Raji (cell line): ENCODE data around the gene SCYL1.

ENCODE experiments used
- POLR2A ChIP-seq: IDR thresholded peaks from 2 replicates; pipeline ENCODE4 v1.6.1; 2011; ENCODE audit warnings: low read depth, low read length, control low read depth; ENCODE audit not compliant: insufficient read depth

The SCYL1 gene

GRCh38 chr11:65538915-65539743 lies 14.2 kb downstream of the SCYL1 start:
- no peak for TF ChIP-seq POLR2A

- TF ChIP-seq POLR2A: no peak
Measured at GRCh38 chr11:65539744-65540289, 14.9 kb downstream of the SCYL1 start.

- peak; percentile 75 for TF ChIP-seq POLR2A
Measured at GRCh38 chr11:65540290-65541092, 15.6 kb downstream of the SCYL1 start.

DNA sequence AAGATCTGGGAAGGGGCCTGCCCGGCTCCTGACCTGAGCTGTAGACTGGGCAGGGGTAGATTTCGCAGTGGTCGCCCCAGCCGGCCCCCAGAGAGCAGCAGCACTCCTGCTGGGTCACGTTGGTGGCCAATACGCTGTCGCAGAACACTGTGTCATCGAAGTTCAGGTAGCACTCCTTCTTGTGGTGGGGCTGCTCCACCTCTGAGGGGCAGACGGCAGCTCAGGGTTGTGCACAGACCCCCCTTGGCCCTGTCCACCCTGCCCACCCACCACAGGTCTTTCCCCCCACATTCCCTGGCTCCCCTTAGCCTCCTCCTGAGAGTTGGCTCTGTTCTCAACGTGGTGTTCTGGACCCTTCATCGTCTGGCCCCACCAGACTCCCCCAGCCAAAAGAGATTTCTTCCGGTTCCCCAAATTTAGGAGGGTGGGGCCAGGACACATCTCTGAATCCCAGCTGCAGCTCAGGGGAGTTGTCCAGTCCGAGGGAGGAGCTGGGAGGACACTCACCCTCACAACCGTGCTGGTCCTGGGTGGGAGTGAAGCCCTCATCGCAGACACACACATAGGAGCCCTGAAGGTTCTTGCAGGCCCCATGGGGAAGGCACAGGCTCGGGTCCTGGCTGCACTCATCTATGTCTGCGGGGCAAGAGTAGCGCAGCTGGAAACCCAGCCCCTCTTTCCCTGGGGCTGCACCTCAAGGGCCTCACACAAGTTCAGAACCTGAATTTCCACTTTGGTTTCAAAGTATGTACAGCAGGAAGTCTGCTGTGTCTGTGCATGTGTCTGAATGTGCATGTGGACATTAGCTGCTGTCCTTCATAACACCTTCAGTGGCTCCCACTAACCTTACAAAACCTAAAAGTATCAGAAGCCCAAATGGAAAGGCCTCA lies 16.5 kb downstream of the SCYL1 start:
- no peak for TF ChIP-seq POLR2A

- no peak for TF ChIP-seq POLR2A
Measured at GRCh38 chr11:65542738-65543390, 18.0 kb downstream of the SCYL1 start.

GRCh38 chr11:65545853-65546216 lies 21.0 kb downstream of the SCYL1 start:
- no peak for TF ChIP-seq POLR2A

DNA sequence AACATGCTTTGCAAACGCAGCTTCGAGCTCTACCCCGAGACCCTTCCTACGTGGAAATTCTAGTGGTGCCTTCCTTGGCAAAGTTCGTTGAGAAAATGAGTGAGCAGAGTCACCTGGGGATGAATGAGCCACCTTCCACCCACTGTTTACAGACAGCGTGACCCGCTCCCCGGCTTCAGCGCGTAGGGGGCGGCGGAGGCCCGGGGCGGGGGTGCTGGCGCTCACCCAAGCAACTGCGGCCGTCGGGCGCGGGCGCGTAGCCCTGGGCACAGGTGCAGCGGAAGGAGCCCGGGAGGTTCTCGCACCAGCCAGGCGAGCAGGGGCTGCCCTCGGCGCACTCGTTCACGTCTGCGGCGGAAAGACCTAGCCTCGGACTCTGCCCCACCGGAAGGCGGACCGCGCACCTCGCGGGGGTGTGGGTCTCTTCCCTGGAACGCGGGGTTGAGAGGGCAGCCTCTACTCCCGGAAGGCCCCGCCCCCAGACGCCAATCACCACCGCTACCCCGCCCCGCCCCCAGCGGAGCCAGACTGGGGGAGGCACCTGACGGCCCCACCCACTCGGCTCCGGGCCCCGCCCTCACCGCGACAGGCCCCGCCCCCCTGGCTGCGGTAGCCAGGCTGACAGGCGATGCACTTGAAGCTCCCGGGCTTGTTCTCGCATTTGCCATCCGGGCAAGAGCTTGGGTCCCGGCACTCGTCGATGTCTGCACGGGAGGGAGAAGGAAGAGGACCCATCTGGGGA lies 21.5 kb downstream of the SCYL1 start:
- TF ChIP-seq POLR2A: peak; percentile 47; the same call in 1 of the 2 replicates

GRCh38 chr11:65547446-65548125 lies 22.7 kb downstream of the SCYL1 start:
- TF ChIP-seq POLR2A: no peak

- TF ChIP-seq POLR2A: no peak
Measured at GRCh38 chr11:65548395-65548794, 23.5 kb downstream of the SCYL1 start.

DNA sequence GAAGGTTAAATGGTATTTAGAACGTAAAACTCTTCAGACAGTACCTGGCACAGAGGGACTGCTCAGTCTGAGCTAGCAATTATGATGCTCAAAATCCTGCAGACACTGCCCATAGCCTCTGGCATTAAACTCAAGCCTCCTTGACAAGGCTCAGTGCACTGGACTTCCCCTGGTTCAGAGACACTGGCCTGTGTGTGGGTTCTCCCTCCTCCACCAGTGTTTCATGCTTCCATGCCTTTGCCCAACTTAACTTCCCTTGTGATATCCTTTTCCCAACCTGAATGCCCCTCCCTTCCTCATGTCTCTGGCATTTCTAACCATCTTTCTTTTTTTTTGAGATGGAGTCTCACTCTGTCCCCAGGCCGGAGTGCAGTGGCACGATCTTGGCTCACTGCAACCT lies 24.2 kb downstream of the SCYL1 start:
- no peak for TF ChIP-seq POLR2A

DNA sequence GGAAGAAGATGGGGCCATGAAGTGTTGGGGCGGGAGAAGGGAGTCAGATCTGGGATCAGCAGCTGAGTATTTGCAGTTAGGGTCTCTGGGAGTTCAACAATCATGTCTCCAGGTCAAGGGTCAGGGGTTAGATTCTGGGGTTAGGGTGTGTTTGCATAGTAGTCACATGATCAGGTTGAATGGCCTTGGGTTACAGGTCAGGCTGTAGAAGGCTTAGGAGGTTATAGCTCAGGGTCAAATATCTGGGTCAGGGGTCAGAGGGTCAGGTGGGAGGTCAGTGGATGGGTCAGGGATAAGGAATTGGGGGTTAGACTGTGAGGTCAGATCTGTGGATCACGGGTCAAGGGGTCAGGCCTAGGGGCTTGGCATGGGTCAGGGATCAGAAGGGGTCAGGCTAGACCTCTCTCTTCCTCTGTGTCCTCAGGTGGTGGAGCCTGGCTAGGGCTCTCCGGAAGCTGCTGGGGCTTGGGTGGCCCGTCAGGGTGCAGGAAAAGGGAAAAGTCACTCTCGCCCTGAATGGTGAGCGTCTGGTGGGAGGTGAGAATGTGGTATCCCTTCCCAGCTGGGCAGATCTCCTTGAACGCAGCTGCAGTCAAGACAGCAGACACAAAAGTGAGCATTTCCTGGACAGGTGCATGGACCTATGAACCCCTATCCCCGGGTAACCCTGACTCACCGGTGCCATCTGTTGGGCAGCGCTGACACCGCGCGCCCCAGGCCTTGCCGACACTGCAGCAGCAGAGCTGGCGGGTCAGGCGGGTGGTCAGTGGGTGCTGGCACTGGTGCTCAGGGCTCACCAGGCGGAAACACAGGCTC lies 26.9 kb downstream of the SCYL1 start:
- TF ChIP-seq POLR2A: peak; percentile 43

DNA sequence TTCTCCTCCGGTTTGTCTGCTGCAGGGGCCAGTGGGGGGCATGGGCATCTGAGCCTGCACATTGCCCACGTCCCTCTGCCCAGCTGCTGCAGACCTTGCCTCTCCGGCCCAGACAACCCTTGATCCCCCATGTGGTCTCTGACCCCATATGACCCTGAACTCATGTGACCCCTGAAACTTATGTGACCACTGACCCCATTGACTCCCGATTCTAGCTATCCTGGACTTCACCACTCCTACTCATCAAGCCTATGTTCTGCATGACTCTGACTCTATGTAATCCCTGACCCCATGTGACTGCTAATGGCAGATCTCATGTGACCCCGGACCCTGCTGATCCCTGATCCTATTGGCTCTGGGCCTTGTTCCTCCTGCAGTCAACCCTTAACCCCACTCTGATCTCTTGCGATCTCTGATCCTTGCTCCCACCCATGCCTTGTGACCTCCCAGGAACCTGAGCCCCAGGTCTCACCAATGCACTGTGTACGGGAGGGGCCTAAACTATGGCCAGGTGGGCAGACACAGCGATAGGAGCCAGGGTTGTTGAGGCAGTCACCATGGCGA lies 27.6 kb downstream of the SCYL1 start:
- TF ChIP-seq POLR2A: no peak

DNA sequence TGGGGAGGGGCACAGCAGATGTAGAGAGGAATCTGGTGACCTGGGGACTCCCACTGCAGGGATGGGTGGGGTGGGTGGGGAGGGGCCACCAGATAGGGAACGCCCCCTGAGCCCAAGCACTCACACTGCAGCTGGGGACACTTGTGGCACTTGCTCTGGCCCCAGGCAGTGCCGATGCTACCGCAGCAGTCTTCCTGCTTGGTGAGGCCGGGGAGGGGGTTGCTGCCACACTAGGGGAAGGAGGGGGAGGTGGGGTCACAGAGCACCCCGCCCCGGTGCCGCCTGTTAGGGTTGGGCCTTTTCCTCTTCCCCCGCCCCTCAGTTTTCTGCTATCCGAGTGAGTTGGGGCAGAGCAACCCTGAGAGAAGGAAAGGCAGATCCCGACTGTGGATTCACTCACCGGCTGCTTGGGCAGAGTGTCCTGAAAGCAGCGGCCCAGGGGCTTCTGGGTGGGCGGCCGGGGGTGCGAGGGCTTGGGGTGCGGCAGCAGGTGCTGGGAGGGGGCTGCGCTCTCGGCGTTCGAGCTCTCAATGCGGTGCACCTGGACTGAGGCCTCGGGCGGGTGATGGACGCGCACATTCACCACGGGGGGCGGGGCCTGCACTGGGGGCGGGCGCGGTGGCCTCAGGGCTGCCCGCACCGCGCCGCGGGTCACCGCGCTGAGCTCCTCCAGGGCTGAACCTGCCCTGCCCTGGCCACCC lies 28.6 kb downstream of the SCYL1 start:
- no peak for TF ChIP-seq POLR2A
